ENCODE measurements around the gene SIN3B.

DNA sequence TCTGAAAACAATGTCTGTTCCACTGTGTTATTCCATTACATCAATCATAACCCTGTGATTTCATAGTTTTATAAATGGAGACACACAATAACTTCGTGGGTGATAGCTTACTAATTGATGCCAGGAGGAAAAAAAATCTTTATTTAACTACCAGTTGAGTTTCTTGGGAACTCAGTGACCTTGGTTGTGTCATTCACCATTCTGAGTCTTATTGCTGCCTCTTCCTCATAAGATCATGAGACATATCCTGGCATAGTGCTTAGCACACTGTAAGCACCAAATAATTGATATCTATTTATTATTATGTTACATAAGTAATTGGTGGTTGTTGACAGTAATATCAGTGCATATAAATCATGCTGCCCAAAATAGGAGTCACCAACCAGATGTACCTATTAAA lies 39.1 kb upstream of the SIN3B start:
- TF ChIP-seq CTCF (IDR thresholded peaks at IDR 0.05) = no peak
- no peak for TF ChIP-seq POLR2A (IDR thresholded peaks at IDR 0.05)

All from transverse colon (tissue), 3 donors.